CD14-positive monocyte (primary cell): ENCODE data around the gene POLR3GL. TPM values are rescaled to one million over a fixed set of nuclear protein-coding genes. Genes with fewer than 3 reads are reported as not detected.

Source experiments
- DNase-seq, 3 donors: peaks; one replicate each; pipeline ENCODE4 v3.0.0-alpha.2; 2011 to 2022
- H2AFZ ChIP-seq: 2 replicates; pipeline ENCODE4 v1.6.0; 2012; ENCODE audit warnings: mild to moderate bottlenecking, low read depth, low read length, inconsistent platforms; ENCODE audit not compliant: insufficient read depth, poor library complexity, severe bottlenecking
- H3K27ac ChIP-seq, 2 donors: 1 replicate in 1 of 2; 2 replicates in 1 of 2; pipeline ENCODE4 v1.5.1; 2012 to 2013; ENCODE audit warnings: low read length in 2 of 2, control low read depth in 1 of 2, inconsistent platforms in 1 of 2, low read depth in 1 of 2, mild to moderate bottlenecking in 1 of 2
- H3K27me3 ChIP-seq, 2 donors: one replicate each; pipeline versions ENCODE4 v1.6.0 to v1.6.1; 2011 to 2013; ENCODE audit warnings: low read length in 2 of 2; ENCODE audit not compliant: control insufficient read depth in 2 of 2, insufficient read depth in 2 of 2
- H3K36me3 ChIP-seq, 2 donors: replicated peaks in 1 of 2; 1 replicate in 1 of 2; 2 replicates in 1 of 2; pipeline versions ENCODE4 v1.5.1 to v1.6.1; 2012 to 2013; ENCODE audit warnings: low read length in 2 of 2, control low read depth in 1 of 2, inconsistent platforms in 1 of 2, mild to moderate bottlenecking in 1 of 2; ENCODE audit not compliant: insufficient read depth in 2 of 2, control insufficient read depth in 1 of 2
- H3K4me1 ChIP-seq, 2 donors: 1 replicate in 1 of 2; 2 replicates in 1 of 2; pipeline versions ENCODE4 v1.5.1 to v1.6.1; 2012 to 2013; ENCODE audit warnings: low read length in 2 of 2, control low read depth in 1 of 2, inconsistent platforms in 1 of 2, mild to moderate bottlenecking in 1 of 2, moderate library complexity in 1 of 2; ENCODE audit not compliant: insufficient read depth in 2 of 2, control insufficient read depth in 1 of 2
- H3K4me2 ChIP-seq: replicated peaks from 2 replicates; pipeline ENCODE3; 2012; ENCODE audit warnings: low read length, moderate library complexity, mild to moderate bottlenecking; ENCODE audit not compliant: poor library complexity, severe bottlenecking; ENCODE audit errors: extremely low read depth
- H3K4me3 ChIP-seq, 3 experiments: fragments of 200-600 bp in 1 of 3; sonication (generic) in 1 of 3; replicated peaks in 1 of 3; 1 replicate in 2 of 3; 2 replicates in 1 of 3; pipeline ENCODE4 v1.5.1; 2011 to 2013; ENCODE audit warnings: low read length in 3 of 3, mild to moderate bottlenecking in 3 of 3, control low read depth in 2 of 3, low read depth in 2 of 3, inconsistent platforms in 1 of 3, moderate library complexity in 1 of 3
- H3K79me2 ChIP-seq: 2 replicates; pipeline ENCODE4 v1.6.0; 2012; ENCODE audit warnings: mild to moderate bottlenecking, control low read depth, inconsistent platforms, low read length, moderate library complexity; ENCODE audit not compliant: insufficient read depth
- H3K9ac ChIP-seq: 2 replicates; pipeline ENCODE4 v1.6.0; 2017; ENCODE audit warnings: low read length, mild to moderate bottlenecking; ENCODE audit not compliant: insufficient read depth, poor library complexity, severe bottlenecking
- H3K9me3 ChIP-seq, 2 donors: replicated peaks in 1 of 2; 1 replicate in 1 of 2; 2 replicates in 1 of 2; pipeline versions ENCODE4 v1.5.1 to v1.6.1; 2012 to 2013; ENCODE audit warnings: low read length in 2 of 2, control low read depth in 1 of 2; ENCODE audit not compliant: control insufficient read depth in 1 of 2, insufficient read depth in 1 of 2
- H4K20me1 ChIP-seq: 2 replicates; pipeline ENCODE4 v1.6.0; 2012; ENCODE audit warnings: mild to moderate bottlenecking, low read length, control low read depth, moderate library complexity; ENCODE audit not compliant: insufficient read depth
- H3K27ac Mint-ChIP-seq, 7 donors: one replicate each; pipeline ENCODE4 v1.8.0; 2020; ENCODE audit warnings: mild to moderate bottlenecking in 7 of 7, mixed read lengths in 7 of 7, moderate library complexity in 6 of 7, inconsistent platforms in 2 of 7
- H3K27me3 Mint-ChIP-seq, 3 donors: one replicate each; pipeline ENCODE4 v1.8.0; 2021 to 2022; ENCODE audit warnings: low read depth in 3 of 3, mild to moderate bottlenecking in 3 of 3, mixed read lengths in 3 of 3, moderate library complexity in 3 of 3, inconsistent platforms in 1 of 3
- H3K36me3 Mint-ChIP-seq, 2 donors: one replicate each; pipeline ENCODE4 v1.8.0; 2020; ENCODE audit warnings: mixed read lengths in 2 of 2, inconsistent platforms in 1 of 2, mild to moderate bottlenecking in 1 of 2
- H3K4me1 Mint-ChIP-seq: one replicate; pipeline ENCODE4 v1.8.0; 2020; ENCODE audit warnings: mild to moderate bottlenecking, mixed read lengths
- H3K4me3 Mint-ChIP-seq, 2 donors: one replicate each; pipeline ENCODE4 v1.8.0; 2020; ENCODE audit warnings: mild to moderate bottlenecking in 2 of 2, mixed read lengths in 2 of 2, moderate library complexity in 1 of 2
- H3K9me3 Mint-ChIP-seq, 7 donors: one replicate each; pipeline ENCODE4 v1.8.0; 2020 to 2022; ENCODE audit warnings: mixed read lengths in 7 of 7, mild to moderate bottlenecking in 6 of 7, moderate library complexity in 6 of 7, inconsistent platforms in 2 of 7
- WGBS: methylation state at CpG from one replicate; pipeline ENCODE4 v1.1.5; 2013; ENCODE audit warnings: missing lambda C conversion rate; ENCODE audit not compliant: insufficient coverage; 5-methylcytosine and 5-hydroxymethylcytosine counted together
- intact Hi-C, 2 donors: fragments of 100-400 bp; cut with micrococcal nuclease; formaldehyde crosslinking; loops; one replicate each; pipeline versions ENCODE4 v1.15.0 to v1.15.1; 2023
- polyA plus RNA-seq, 3 donors: library from polyadenylated mRNA; depleted of rRNA in 1 of 3; unstranded in 2 of 3; stranded (reverse) in 1 of 3; fragments of 300-500 nt in 2 of 3; fragments of >200 nt in 1 of 3; fragmentation: Illumina TruSeq in 2 of 3; gene quantifications; 1 replicate in 2 of 3; 2 replicates in 1 of 3; pipeline ENCODE4 v1.2.3, GENCODE V29; 2012 to 2021
- TF ChIP-seq, protein P1 (sequence below): fragments of 200-600 bp; IDR thresholded peaks from one replicate; pipeline ENCODE4 v1.8.0; 2022; ENCODE audit warnings: antibody characterized with exemption, mild to moderate bottlenecking

POLR3GL gene
- polyA plus RNA-seq, 3 donors, result 11.6 to 39.0 (median 36.2) TPM

DNA sequence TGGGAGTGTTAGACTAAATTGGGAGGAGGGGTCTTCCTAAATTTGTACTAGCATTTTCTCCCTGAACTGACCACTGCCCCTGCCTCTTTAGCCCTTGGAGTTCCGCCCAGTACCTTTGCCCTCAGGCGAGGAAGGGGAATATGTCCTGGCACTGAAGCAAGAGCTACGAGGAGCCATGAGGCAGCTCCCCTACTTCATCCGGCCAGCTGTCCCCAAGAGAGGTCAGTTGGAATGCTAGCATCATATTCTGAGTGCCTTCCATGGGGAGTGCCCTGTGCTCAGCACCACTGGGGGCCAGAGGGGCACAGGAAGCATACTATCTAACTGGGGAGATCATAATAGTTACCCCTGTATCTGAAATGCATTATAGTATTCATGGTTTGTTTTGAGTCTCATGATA is 10.7 kb downstream of the POLR3GL start:
- H3K4me1 ChIP-seq, result peaks cover 28 to 32% of the 10 kb centered on the region in 2 donors
- intact Hi-C loops, result loop anchor here in 1 of 2 donors (5.0 kb wide), 1 partner anchor 58 kb away; the partner anchor contains the start of gene PEX11B
- H4K20me1 ChIP-seq, result no peaks in the 10 kb centered on the region
- H3K9me3 Mint-ChIP-seq, result no peaks in the 10 kb centered on the region
- H2AFZ ChIP-seq, result no peak overlapping the region
- H3K27ac ChIP-seq, result no peak overlapping the region
- H3K4me2 ChIP-seq, result no peak overlapping the region
- H3K79me2 ChIP-seq, result peaks cover 15% of the 10 kb centered on the region
- H3K36me3 Mint-ChIP-seq, result peaks cover 7 to 19% of the 10 kb centered on the region in 2 donors
- WGBS, result 84% methylated on average over 3 of the region's 4 CpGs
- no peak overlapping the region for H3K4me3 Mint-ChIP-seq
- H3K27ac Mint-ChIP-seq, result no peak overlapping the region
- TF ChIP-seq, protein P1, sequence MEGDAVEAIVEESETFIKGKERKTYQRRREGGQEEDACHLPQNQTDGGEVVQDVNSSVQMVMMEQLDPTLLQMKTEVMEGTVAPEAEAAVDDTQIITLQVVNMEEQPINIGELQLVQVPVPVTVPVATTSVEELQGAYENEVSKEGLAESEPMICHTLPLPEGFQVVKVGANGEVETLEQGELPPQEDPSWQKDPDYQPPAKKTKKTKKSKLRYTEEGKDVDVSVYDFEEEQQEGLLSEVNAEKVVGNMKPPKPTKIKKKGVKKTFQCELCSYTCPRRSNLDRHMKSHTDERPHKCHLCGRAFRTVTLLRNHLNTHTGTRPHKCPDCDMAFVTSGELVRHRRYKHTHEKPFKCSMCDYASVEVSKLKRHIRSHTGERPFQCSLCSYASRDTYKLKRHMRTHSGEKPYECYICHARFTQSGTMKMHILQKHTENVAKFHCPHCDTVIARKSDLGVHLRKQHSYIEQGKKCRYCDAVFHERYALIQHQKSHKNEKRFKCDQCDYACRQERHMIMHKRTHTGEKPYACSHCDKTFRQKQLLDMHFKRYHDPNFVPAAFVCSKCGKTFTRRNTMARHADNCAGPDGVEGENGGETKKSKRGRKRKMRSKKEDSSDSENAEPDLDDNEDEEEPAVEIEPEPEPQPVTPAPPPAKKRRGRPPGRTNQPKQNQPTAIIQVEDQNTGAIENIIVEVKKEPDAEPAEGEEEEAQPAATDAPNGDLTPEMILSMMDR, result no peak
- DNase-seq, result no peak
- H3K9me3 ChIP-seq, result no peaks in the 10 kb centered on the region
- peaks cover 0 to 2% (median 0%) of the 10 kb centered on the region in 3 donors for H3K27me3 Mint-ChIP-seq
- H3K36me3 ChIP-seq, result peaks cover 0 to 6% of the 10 kb centered on the region in 2 donors
- no peak overlapping the region for H3K4me3 ChIP-seq
- no peak overlapping the region for H3K9ac ChIP-seq
- peaks cover 5% of the 10 kb centered on the region for H3K4me1 Mint-ChIP-seq
- no peaks in the 10 kb centered on the region for H3K27me3 ChIP-seq

DNA sequence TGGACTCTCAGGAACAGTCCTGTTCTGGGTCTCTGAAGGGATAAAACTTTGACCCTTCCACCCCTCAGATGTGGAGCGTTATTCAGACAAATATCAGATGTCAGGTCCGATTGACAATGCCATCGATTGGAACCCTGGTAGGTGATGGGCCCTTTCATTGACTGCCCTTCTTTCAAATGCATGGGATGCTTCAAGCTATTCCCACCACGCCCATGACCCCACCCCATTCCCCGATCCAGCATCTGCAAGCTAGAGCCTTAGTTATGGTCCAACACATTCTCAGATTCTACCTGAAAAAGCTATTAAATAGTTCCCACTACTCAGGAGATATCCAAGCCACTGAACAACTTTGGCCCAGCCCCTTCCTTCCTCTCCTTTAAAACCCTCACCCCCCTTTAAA is 12.5 kb downstream of the POLR3GL start:
- Mint-ChIP-seq H3K9me3 (no peaks in the 10 kb centered on the region), H3K4me1 (peaks cover 13% of the 10 kb centered on the region), H3K27ac (no peak overlapping the region), H3K4me3 (no peak overlapping the region), H3K27me3 (peaks cover 0 to 2% (median 0%) of the 10 kb centered on the region in 3 donors), H3K36me3 (peaks cover 7 to 19% of the 10 kb centered on the region in 2 donors)
- peak overlapping the region; percentile 55 for H2AFZ ChIP-seq
- intact Hi-C loops, result loop anchor here in 1 of 2 donors (2.0 to 5.0 kb wide), 2 partner anchors 36 to 60 kb away; partner anchors contain the start of gene PEX11B
- 92% methylated on average over 5 of the region's 5 CpGs for WGBS
- H3K79me2 ChIP-seq, result peaks cover 15% of the 10 kb centered on the region
- H3K27me3 ChIP-seq, result no peaks in the 10 kb centered on the region
- TF ChIP-seq, protein P1, result no peak
- H4K20me1 ChIP-seq, result no peaks in the 10 kb centered on the region
- no peak overlapping the region for H3K9ac ChIP-seq
- no peak overlapping the region for H3K4me2 ChIP-seq
- H3K9me3 ChIP-seq, result no peaks in the 10 kb centered on the region
- peaks cover 36 to 50% of the 10 kb centered on the region in 2 donors for H3K4me1 ChIP-seq
- H3K27ac ChIP-seq, result no peak overlapping the region
- H3K4me3 ChIP-seq, result peak overlapping the region in 1 of 3 experiments; percentile 74
- DNase-seq, result no peak
- peaks cover 0 to 6% of the 10 kb centered on the region in 2 donors for H3K36me3 ChIP-seq
